ENCODE data around the gene RAB8A. TPM values are rescaled to one million over a fixed set of nuclear protein-coding genes. Genes with fewer than 3 reads are reported as not detected.

The RAB8A gene
- total and polyA plus RNA-seq, 9 of the 15 experiments (the other 6 are each of a cell fraction or from before 2014, with no cell fraction given): 11.2 to 102 (median 53.2) TPM

DNA sequence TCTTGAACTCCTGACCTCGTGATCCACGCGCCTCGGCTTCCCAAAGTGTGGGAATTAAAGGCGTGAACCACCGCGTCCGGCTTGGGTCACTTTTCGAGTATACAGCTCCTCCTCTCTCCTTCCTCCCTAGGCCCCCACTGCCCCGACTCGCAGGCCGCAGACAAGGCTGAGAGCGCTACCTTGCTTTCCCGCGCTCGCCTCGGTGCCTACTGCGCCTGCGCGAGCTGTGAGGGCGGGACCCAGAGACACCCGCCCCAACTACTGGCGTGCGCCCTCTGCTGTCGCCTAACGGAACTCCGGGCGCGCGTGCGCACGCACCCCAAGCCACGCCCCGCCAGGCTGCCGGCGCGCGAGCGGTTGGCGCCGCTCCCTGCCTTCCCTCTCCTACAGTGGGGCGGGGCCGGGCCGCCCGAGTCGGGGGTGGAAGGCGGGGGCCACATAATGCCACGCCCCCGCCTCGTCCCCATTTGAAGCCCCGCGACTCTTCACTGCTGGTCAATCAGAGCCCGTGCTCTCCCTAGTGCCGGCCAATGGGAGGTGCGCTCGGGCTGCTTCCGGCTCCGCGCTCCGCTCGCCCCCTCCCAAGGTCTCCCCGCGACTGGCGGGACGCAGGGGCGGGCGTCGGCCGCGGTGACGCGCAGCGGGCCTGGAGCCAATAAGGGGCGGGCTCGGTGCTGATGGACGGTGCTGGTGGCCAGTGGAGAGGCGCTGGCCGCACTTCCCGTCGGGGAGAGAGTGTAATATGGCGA lies at the start of gene RAB8A (continued):
- TF ChIP-seq NFXL1 (CRISPR knock-in tag; IDR thresholded peaks at IDR 0.05): no peak
- TF ChIP-seq ZNF695 (CRISPR knock-in tag; IDR thresholded peaks at IDR 0.05): no peak
- TF ChIP-seq, protein P1, sequence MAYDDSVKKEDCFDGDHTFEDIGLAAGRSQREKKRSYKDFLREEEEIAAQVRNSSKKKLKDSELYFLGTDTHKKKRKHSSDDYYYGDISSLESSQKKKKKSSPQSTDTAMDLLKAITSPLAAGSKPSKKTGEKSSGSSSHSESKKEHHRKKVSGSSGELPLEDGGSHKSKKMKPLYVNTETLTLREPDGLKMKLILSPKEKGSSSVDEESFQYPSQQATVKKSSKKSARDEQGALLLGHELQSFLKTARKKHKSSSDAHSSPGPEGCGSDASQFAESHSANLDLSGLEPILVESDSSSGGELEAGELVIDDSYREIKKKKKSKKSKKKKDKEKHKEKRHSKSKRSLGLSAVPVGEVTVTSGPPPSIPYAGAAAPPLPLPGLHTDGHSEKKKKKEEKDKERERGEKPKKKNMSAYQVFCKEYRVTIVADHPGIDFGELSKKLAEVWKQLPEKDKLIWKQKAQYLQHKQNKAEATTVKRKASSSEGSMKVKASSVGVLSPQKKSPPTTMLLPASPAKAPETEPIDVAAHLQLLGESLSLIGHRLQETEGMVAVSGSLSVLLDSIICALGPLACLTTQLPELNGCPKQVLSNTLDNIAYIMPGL (CRISPR knock-in tag; IDR thresholded peaks at IDR 0.05): 0 out of 2 replicates have a peak, but pooled peaks have one; percentile 64
- TF ChIP-seq, protein P2, sequence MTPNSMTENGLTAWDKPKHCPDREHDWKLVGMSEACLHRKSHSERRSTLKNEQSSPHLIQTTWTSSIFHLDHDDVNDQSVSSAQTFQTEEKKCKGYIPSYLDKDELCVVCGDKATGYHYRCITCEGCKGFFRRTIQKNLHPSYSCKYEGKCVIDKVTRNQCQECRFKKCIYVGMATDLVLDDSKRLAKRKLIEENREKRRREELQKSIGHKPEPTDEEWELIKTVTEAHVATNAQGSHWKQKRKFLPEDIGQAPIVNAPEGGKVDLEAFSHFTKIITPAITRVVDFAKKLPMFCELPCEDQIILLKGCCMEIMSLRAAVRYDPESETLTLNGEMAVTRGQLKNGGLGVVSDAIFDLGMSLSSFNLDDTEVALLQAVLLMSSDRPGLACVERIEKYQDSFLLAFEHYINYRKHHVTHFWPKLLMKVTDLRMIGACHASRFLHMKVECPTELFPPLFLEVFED (CRISPR knock-in tag; conservative IDR thresholded peaks at IDR 0.05): no peak
- TF ChIP-seq RNF2 (IDR thresholded peaks at IDR 0.05): peak; percentile 58
- TF ChIP-seq, protein P3, sequence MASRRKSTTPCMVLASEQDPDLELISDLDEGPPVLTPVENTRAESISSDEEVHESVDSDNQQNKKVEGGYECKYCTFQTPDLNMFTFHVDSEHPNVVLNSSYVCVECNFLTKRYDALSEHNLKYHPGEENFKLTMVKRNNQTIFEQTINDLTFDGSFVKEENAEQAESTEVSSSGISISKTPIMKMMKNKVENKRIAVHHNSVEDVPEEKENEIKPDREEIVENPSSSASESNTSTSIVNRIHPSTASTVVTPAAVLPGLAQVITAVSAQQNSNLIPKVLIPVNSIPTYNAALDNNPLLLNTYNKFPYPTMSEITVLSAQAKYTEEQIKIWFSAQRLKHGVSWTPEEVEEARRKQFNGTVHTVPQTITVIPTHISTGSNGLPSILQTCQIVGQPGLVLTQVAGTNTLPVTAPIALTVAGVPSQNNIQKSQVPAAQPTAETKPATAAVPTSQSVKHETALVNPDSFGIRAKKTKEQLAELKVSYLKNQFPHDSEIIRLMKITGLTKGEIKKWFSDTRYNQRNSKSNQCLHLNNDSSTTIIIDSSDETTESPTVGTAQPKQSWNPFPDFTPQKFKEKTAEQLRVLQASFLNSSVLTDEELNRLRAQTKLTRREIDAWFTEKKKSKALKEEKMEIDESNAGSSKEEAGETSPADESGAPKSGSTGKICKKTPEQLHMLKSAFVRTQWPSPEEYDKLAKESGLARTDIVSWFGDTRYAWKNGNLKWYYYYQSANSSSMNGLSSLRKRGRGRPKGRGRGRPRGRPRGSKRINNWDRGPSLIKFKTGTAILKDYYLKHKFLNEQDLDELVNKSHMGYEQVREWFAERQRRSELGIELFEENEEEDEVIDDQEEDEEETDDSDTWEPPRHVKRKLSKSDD (conservative IDR thresholded peaks at IDR 0.05; ENCODE audit: low read length): no peak
- peak; percentile 82 for TF ChIP-seq RBFOX2 (IDR thresholded peaks at IDR 0.05; ENCODE audit: low read depth, low read length)
- no peak for TF ChIP-seq CSDE1 (IDR thresholded peaks at IDR 0.05)
- TF ChIP-seq ZNF165 (CRISPR knock-in tag; IDR thresholded peaks at IDR 0.05; ENCODE audit: borderline replicate concordance): 0 out of 2 replicates have a peak, but pooled peaks have one; percentile 21
- TF ChIP-seq BRCA1 (IDR thresholded peaks at IDR 0.05): no peak
- no peak for TF ChIP-seq BRCA1 (CRISPR knock-in tag; IDR thresholded peaks at IDR 0.05)
- TF ChIP-seq, protein P4, sequence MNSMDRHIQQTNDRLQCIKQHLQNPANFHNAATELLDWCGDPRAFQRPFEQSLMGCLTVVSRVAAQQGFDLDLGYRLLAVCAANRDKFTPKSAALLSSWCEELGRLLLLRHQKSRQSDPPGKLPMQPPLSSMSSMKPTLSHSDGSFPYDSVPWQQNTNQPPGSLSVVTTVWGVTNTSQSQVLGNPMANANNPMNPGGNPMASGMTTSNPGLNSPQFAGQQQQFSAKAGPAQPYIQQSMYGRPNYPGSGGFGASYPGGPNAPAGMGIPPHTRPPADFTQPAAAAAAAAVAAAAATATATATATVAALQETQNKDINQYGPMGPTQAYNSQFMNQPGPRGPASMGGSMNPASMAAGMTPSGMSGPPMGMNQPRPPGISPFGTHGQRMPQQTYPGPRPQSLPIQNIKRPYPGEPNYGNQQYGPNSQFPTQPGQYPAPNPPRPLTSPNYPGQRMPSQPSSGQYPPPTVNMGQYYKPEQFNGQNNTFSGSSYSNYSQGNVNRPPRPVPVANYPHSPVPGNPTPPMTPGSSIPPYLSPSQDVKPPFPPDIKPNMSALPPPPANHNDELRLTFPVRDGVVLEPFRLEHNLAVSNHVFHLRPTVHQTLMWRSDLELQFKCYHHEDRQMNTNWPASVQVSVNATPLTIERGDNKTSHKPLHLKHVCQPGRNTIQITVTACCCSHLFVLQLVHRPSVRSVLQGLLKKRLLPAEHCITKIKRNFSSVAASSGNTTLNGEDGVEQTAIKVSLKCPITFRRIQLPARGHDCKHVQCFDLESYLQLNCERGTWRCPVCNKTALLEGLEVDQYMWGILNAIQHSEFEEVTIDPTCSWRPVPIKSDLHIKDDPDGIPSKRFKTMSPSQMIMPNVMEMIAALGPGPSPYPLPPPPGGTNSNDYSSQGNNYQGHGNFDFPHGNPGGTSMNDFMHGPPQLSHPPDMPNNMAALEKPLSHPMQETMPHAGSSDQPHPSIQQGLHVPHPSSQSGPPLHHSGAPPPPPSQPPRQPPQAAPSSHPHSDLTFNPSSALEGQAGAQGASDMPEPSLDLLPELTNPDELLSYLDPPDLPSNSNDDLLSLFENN (IDR thresholded peaks at IDR 0.05; ENCODE audit: low read depth in 2 of 2, low read length in 2 of 2): peak in 1 of 2 experiments; percentile 42; a peak in 1 of 4 replicates
- TF ChIP-seq MCM3 (IDR thresholded peaks at IDR 0.05): no peak
- no peak for TF ChIP-seq MECOM (CRISPR knock-in tag; IDR thresholded peaks at IDR 0.05)
- TF ChIP-seq, protein P5, sequence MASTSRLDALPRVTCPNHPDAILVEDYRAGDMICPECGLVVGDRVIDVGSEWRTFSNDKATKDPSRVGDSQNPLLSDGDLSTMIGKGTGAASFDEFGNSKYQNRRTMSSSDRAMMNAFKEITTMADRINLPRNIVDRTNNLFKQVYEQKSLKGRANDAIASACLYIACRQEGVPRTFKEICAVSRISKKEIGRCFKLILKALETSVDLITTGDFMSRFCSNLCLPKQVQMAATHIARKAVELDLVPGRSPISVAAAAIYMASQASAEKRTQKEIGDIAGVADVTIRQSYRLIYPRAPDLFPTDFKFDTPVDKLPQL (IDR thresholded peaks at IDR 0.05; ENCODE audit: extremely low read depth, insufficient read length): no peak
- no peak for TF ChIP-seq ETS2 (tag; IDR thresholded peaks at IDR 0.05; ENCODE audit: borderline replicate concordance, poor library complexity, severe bottlenecking)
- peak; percentile 58; the same call in 1 of the 2 replicates for TF ChIP-seq ZBTB17 (CRISPR knock-in tag; IDR thresholded peaks at IDR 0.05)
- TF ChIP-seq CBFA2T2 (conservative IDR thresholded peaks at IDR 0.05): no peak
- no peak for TF ChIP-seq ZNF830 (CRISPR knock-in tag; IDR thresholded peaks at IDR 0.05)
